ENCODE results near the gene OR7C1. TPM values are rescaled to one million over a fixed set of nuclear protein-coding genes. Genes with fewer than 3 reads are reported as not detected.
"Not testable (repeated sequence)": the region's sequence is repeated elsewhere in the genome, so short reads cannot be mapped to it uniquely, and the experiment has no call there.

OR7C1 gene
- total RNA-seq, 2 donors from 2014 or later: not detected

GRCh38 chr19:14770944-14771839, 63.8 kb downstream of the OR7C1 start:
- Histone ChIP-seq H3K4me1 (ENCODE audit: control insufficient read depth in 1 of 2, low read depth in 2 of 2) (no peaks in the 10 kb centered on the region), H3K27ac (no peak overlapping the region), H3K4me3 (no peak overlapping the region), H3K36me3 (no peaks in the 10 kb centered on the region), H3K9me3 (no peaks in the 10 kb centered on the region), H3K27me3 (replicated peaks; ENCODE audit: insufficient read depth) (no peaks in the 10 kb centered on the region)
- DNase-seq (ENCODE audit: low spot score) (no peak), ATAC-seq (ENCODE audit: insufficient number of reproducible peaks, low FRiP score, low read depth) (no peak)
- TF ChIP-seq, protein P1, sequence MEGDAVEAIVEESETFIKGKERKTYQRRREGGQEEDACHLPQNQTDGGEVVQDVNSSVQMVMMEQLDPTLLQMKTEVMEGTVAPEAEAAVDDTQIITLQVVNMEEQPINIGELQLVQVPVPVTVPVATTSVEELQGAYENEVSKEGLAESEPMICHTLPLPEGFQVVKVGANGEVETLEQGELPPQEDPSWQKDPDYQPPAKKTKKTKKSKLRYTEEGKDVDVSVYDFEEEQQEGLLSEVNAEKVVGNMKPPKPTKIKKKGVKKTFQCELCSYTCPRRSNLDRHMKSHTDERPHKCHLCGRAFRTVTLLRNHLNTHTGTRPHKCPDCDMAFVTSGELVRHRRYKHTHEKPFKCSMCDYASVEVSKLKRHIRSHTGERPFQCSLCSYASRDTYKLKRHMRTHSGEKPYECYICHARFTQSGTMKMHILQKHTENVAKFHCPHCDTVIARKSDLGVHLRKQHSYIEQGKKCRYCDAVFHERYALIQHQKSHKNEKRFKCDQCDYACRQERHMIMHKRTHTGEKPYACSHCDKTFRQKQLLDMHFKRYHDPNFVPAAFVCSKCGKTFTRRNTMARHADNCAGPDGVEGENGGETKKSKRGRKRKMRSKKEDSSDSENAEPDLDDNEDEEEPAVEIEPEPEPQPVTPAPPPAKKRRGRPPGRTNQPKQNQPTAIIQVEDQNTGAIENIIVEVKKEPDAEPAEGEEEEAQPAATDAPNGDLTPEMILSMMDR (IDR thresholded peaks at IDR 0.05): no peak

GRCh38 chr19:14770136-14770535, 64.8 kb downstream of the OR7C1 start:
- H3K27ac ChIP-seq: no peak overlapping the region
- H3K9me3 ChIP-seq: no peaks in the 10 kb centered on the region
- no peak overlapping the region for H3K4me3 ChIP-seq
- DNase-seq (ENCODE audit: low spot score): no peak
- ATAC-seq (ENCODE audit: insufficient number of reproducible peaks, low FRiP score, low read depth): no peak
- H3K4me1 ChIP-seq (ENCODE audit: control insufficient read depth in 1 of 2, low read depth in 2 of 2): no peaks in the 10 kb centered on the region
- TF ChIP-seq, protein P1 (IDR thresholded peaks at IDR 0.05): no peak
- no peaks in the 10 kb centered on the region for H3K36me3 ChIP-seq
- H3K27me3 ChIP-seq (replicated peaks; ENCODE audit: insufficient read depth): no peaks in the 10 kb centered on the region

DNA sequence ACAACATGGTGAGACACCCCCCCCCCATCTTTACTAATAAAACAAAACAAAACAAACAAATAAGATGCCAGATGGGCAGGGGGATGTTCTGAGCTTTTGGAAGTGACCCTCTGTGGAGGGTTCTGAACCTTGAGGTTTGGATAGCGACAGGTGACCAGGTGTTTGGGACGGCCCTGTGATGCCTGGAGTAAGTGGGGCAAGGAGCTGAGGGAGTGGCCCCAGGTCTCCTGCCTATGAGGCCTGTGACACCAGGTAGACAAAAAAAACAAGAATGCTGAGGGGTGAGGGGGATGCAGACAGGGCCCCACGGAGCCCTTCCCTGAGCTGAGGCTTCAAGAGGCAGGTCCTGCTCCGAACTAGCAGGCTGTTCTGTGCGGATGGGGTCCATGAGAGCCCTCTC, 65.8 kb downstream of the OR7C1 start:
- H3K9me3 ChIP-seq: no peaks in the 10 kb centered on the region
- ATAC-seq (ENCODE audit: insufficient number of reproducible peaks, low FRiP score, low read depth) (no peak), DNase-seq (ENCODE audit: low spot score) (no peak)
- no peak overlapping the region for H3K4me3 ChIP-seq
- no peaks in the 10 kb centered on the region for H3K4me1 ChIP-seq (ENCODE audit: control insufficient read depth in 1 of 2, low read depth in 2 of 2)
- H3K36me3 ChIP-seq: no peaks in the 10 kb centered on the region
- no peak overlapping the region for H3K27ac ChIP-seq
- TF ChIP-seq, protein P1 (IDR thresholded peaks at IDR 0.05): no peak
- no peaks in the 10 kb centered on the region for H3K27me3 ChIP-seq (replicated peaks; ENCODE audit: insufficient read depth)

DNA sequence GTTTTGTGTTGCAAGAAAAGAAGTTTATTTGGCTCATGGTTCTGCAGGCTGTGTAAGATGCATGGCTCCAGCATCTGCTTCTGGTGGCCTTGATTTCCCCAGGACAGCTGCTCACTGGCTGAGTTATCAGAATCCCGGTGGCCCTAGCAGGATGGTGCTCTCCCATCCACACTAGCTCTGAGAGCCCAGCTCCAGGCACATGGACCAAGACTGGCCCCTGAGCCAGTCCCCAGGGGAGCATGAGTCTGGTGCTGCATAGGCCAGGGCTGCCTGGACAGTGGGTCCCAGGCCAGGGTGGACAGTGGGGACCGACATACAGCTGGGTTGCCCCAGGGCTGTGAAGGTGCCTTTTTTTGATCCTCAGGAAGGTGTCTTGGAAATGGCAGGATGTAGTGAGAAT, 67.0 kb downstream of the OR7C1 start:
- no peak for ATAC-seq (ENCODE audit: insufficient number of reproducible peaks, low FRiP score, low read depth)
- no peak for DNase-seq (ENCODE audit: low spot score)
- no peaks in the 10 kb centered on the region for H3K9me3 ChIP-seq

DNA sequence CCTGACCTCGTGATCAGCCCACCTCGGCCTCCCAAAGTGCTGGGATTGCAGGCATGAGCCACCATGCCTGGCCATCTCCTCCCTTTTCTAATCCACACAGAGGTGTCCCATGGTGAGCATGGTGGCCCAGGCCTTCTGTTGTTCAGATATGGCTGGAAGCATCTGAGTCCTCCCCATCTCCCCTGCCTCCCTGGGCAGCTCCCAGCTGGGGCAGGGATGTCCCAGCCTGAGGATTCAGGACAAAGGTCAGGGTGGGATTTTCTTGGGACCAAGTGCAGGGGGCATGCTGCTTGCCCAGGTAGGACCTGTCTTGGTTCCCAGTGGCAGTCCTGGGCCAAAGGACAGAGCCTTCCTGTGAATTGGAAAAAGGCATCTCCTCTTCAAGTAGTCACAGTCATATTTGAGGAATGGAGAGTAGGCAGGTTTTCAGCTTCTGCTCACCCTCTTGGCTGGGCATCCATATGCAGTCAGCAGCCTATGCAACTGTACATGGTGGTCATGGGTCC, 67.5 kb downstream of the OR7C1 start:
- H3K4me3 ChIP-seq: no peak overlapping the region
- no peaks in the 10 kb centered on the region for H3K27me3 ChIP-seq (replicated peaks; ENCODE audit: insufficient read depth)
- H3K4me1 ChIP-seq (ENCODE audit: control insufficient read depth in 1 of 2, low read depth in 2 of 2): no peaks in the 10 kb centered on the region
- DNase-seq (ENCODE audit: low spot score) (no peak), ATAC-seq (ENCODE audit: insufficient number of reproducible peaks, low FRiP score, low read depth) (no peak)
- H3K27ac ChIP-seq: no peak overlapping the region
- H3K36me3 ChIP-seq: no peaks in the 10 kb centered on the region
- TF ChIP-seq, protein P1 (IDR thresholded peaks at IDR 0.05): no peak
- H3K9me3 ChIP-seq: no peaks in the 10 kb centered on the region

More for the DNA sequence above, 67.0 kb downstream of the OR7C1 start:
- H3K36me3 ChIP-seq: no peaks in the 10 kb centered on the region
- H3K27me3 ChIP-seq (replicated peaks; ENCODE audit: insufficient read depth): no peaks in the 10 kb centered on the region
- H3K4me1 ChIP-seq (ENCODE audit: control insufficient read depth in 1 of 2, low read depth in 2 of 2): no peaks in the 10 kb centered on the region
- no peak overlapping the region for H3K4me3 ChIP-seq
- no peak overlapping the region for H3K27ac ChIP-seq
- TF ChIP-seq, protein P1 (IDR thresholded peaks at IDR 0.05): no peak

DNA sequence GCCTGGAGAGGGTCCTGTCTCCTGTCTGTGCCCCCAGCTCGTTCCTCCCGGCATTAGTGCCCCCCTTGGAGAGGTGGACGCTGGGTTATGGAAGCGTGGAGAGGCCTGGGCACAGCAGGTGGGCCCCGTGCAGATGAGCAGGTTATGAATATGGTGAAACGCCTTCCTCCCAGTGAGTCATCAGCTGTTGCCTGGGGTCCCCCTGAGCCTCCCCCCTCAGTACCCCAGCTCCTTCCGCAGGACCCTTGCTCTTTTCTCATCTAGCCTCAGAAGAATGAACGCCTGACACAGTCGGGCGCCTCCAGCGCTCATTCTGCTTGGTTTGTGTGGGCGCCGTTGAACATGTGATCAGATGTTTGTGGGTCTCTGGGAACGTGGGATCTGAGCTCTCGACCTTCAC, 69.1 kb downstream of the OR7C1 start:
- H3K27me3 ChIP-seq (replicated peaks; ENCODE audit: insufficient read depth); H3K4me1 ChIP-seq (ENCODE audit: control insufficient read depth in 1 of 2, low read depth in 2 of 2); H3K4me3 ChIP-seq; H3K27ac ChIP-seq; DNase-seq (ENCODE audit: low spot score); ATAC-seq (ENCODE audit: insufficient number of reproducible peaks, low FRiP score, low read depth); H3K36me3 ChIP-seq; H3K9me3 ChIP-seq: not testable (repeated sequence)

- not testable (repeated sequence) for H3K4me3 ChIP-seq; H3K4me1 ChIP-seq (ENCODE audit: control insufficient read depth in 1 of 2, low read depth in 2 of 2); H3K36me3 ChIP-seq; H3K27me3 ChIP-seq (replicated peaks; ENCODE audit: insufficient read depth); DNase-seq (ENCODE audit: low spot score); H3K9me3 ChIP-seq; H3K27ac ChIP-seq; ATAC-seq (ENCODE audit: insufficient number of reproducible peaks, low FRiP score, low read depth)
Observed at GRCh38 chr19:14765403-14765802, 69.6 kb downstream of the OR7C1 start.
